Stimulated activated CD8-positive, alpha-beta memory T cell treated with anti-CD3 and anti-CD28 coated beads, Interleukin-15, amount 100 ng/mL, for 48 hours (primary cell): ENCODE results near the gene TRIM72.
"Not testable (repeated sequence)": the region's sequence is repeated elsewhere in the genome, so short reads cannot be mapped to it uniquely, and the experiment has no call there.

ENCODE experiments used
- DNase-seq, 2 donors: peaks; one replicate each; pipeline ENCODE4 v3.0.0-alpha.2; 2020; ENCODE audit warnings: low read depth in 2 of 2

The TRIM72 gene

GRCh38 chr16:31190818-31191444 lies 23.0 kb upstream of the TRIM72 start:
- DNase-seq: no peak

GRCh38 chr16:31191697-31192428 lies 22.1 kb upstream of the TRIM72 start:
- no peak for DNase-seq

- no peak for DNase-seq
These were observed 20.9 kb upstream of the TRIM72 start for GRCh38 chr16:31192856-31193642.

- no peak for DNase-seq
These were observed 20.0 kb upstream of the TRIM72 start for GRCh38 chr16:31193874-31194273.

GRCh38 chr16:31194898-31195297 lies 19.0 kb upstream of the TRIM72 start:
- DNase-seq: no peak

- DNase-seq: not testable (repeated sequence)
These were observed 18.1 kb upstream of the TRIM72 start for GRCh38 chr16:31195861-31196260.

- no peak for DNase-seq
These were observed 17.4 kb upstream of the TRIM72 start for GRCh38 chr16:31196324-31197088.

- DNase-seq: no peak
These were observed 15.6 kb upstream of the TRIM72 start for GRCh38 chr16:31198207-31198882.

GRCh38 chr16:31199430-31200041 lies 14.4 kb upstream of the TRIM72 start:
- DNase-seq: no peak

- DNase-seq: not testable (repeated sequence)
These were observed 13.8 kb upstream of the TRIM72 start for GRCh38 chr16:31200111-31200510.

- DNase-seq: no peak
These were observed 12.9 kb upstream of the TRIM72 start for GRCh38 chr16:31200821-31201568.

- DNase-seq: no peak
These were observed 12.1 kb upstream of the TRIM72 start for GRCh38 chr16:31201582-31202413.

- DNase-seq: no peak
These were observed 11.2 kb upstream of the TRIM72 start, which contains the start of gene PYCARD for GRCh38 chr16:31202414-31203375. TSS of gene PYCARD (minus strand) at chr16:31202760. CDS start at chr16:31202690, 70 bp downstream.

- DNase-seq: no peak
These were observed 8.8 kb upstream of the TRIM72 start for GRCh38 chr16:31204871-31205666.

- no peak for DNase-seq
These were observed 7.1 kb upstream of the TRIM72 start for GRCh38 chr16:31206776-31207175.

- DNase-seq: no peak
These were observed 577 bp upstream of the TRIM72 start for GRCh38 chr16:31213342-31213741.

GRCh38 chr16:31214708-31215286 lies 878 bp downstream of the TRIM72 start:
- DNase-seq: no peak
